ENCODE data around the gene SIM2. TPM values are rescaled to one million over a fixed set of nuclear protein-coding genes. Genes with fewer than 3 reads are reported as not detected.

SIM2 gene
- total and polyA plus RNA-seq, 2 of the 13 experiments (the other 11 are each of a cell fraction or from before 2014, with no cell fraction given): 0.36 to 0.53 TPM

- Histone ChIP-seq H4K20me1 (ENCODE audit: insufficient read depth, low read length) (no peaks in the 10 kb centered on the region), H3K36me3 (replicated peaks in 1 of 2; ENCODE audit: control insufficient read depth in 1 of 2, insufficient read depth in 2 of 2, low read length in 2 of 2) (no peaks in the 10 kb centered on the region), H3K4me2 (ENCODE audit: low read depth, low read length) (no peak overlapping the region), H3K79me2 (ENCODE audit: insufficient read depth, low read length) (no peaks in the 10 kb centered on the region), H3K27me3 (ENCODE audit: control insufficient read depth in 1 of 2, insufficient read depth in 2 of 2, low read length in 2 of 2) (no peaks in the 10 kb centered on the region), H3K9me3 (ENCODE audit: low read length) (no peaks in the 10 kb centered on the region), H2AFZ (ENCODE audit: low read length) (no peak overlapping the region), H3K4me1 (ENCODE audit: insufficient read depth, low read length) (no peaks in the 10 kb centered on the region), H3K4me3 (replicated peaks in 1 of 3; ENCODE audit: insufficient read depth in 1 of 3, low read depth in 2 of 3, low read length in 3 of 3) (no peak overlapping the region), H3K27ac (ENCODE audit: extremely low read length, insufficient read depth, low read length) (no peak overlapping the region), H3K9ac (ENCODE audit: insufficient read depth, low read depth, low read length) (no peak overlapping the region)
- no TSS peak for BruUV-seq (replicated peaks)
- FAIRE-seq (no peak), ATAC-seq (no peak), DNase-seq (ENCODE audit: low spot score) (no peak)
- intact Hi-C loops (cut with micrococcal nuclease; ENCODE audit: unreplicated experiment): no loop called here
- ChIA-PET POLR2A (no interaction called here), CTCF (ENCODE audit: low intra/inter-chr PET ratio, low total read pairs) (no interaction called here)
- 98% methylated on average over 12 of the region's 12 CpGs for WGBS (ENCODE audit: low lambda C conversion rate)
- TF ChIP-seq SSRP1 (CRISPR knock-in tag; IDR thresholded peaks at IDR 0.05) (no peak), KDM1A (CRISPR knock-in tag; IDR thresholded peaks at IDR 0.05) (no peak), SIN3B (IDR thresholded peaks at IDR 0.05; ENCODE audit: low read length) (no peak)
- in situ Hi-C loops (cut with HindIII; ENCODE audit: extremely low pct_ligation_motif_present, low pct_unique_long_range_greater_than_20kb): no loop called here
These were observed 86.0 kb downstream of the SIM2 start for GRCh38 chr21:36784947-36785346.

- 78% methylated on average over 2 of the region's 2 CpGs for WGBS (ENCODE audit: low lambda C conversion rate)
- ATAC-seq (no peak), FAIRE-seq (no peak), DNase-seq (ENCODE audit: low spot score) (no peak)
- BruUV-seq (replicated peaks): no TSS peak
- H3K4me3 ChIP-seq (replicated peaks in 1 of 3; ENCODE audit: insufficient read depth in 1 of 3, low read depth in 2 of 3, low read length in 3 of 3): no peak overlapping the region
- in situ Hi-C loops (cut with HindIII; ENCODE audit: extremely low pct_ligation_motif_present, low pct_unique_long_range_greater_than_20kb) (no loop called here), intact Hi-C loops (cut with micrococcal nuclease; ENCODE audit: unreplicated experiment) (no loop called here)
- H3K36me3 ChIP-seq (replicated peaks in 1 of 2; ENCODE audit: control insufficient read depth in 1 of 2, insufficient read depth in 2 of 2, low read length in 2 of 2): no peaks in the 10 kb centered on the region
- no peak overlapping the region for H3K4me2 ChIP-seq (ENCODE audit: low read depth, low read length)
- ChIA-PET POLR2A (no interaction called here), CTCF (ENCODE audit: low intra/inter-chr PET ratio, low total read pairs) (no interaction called here)
- H3K27ac ChIP-seq (ENCODE audit: extremely low read length, insufficient read depth, low read length): no peak overlapping the region
- H4K20me1 ChIP-seq (ENCODE audit: insufficient read depth, low read length): no peaks in the 10 kb centered on the region
- no peaks in the 10 kb centered on the region for H3K79me2 ChIP-seq (ENCODE audit: insufficient read depth, low read length)
- H3K9me3 ChIP-seq (ENCODE audit: low read length): no peaks in the 10 kb centered on the region
- H3K27me3 ChIP-seq (ENCODE audit: control insufficient read depth in 1 of 2, insufficient read depth in 2 of 2, low read length in 2 of 2): no peaks in the 10 kb centered on the region
- H3K9ac ChIP-seq (ENCODE audit: insufficient read depth, low read depth, low read length): no peak overlapping the region
- H3K4me1 ChIP-seq (ENCODE audit: insufficient read depth, low read length): no peaks in the 10 kb centered on the region
- H2AFZ ChIP-seq (ENCODE audit: low read length): no peak overlapping the region
- TF ChIP-seq ATF2 (CRISPR knock-in tag; IDR thresholded peaks at IDR 0.05) (no peak), STAT5B (CRISPR knock-in tag; IDR thresholded peaks at IDR 0.05) (no peak), ZNF577 (CRISPR knock-in tag; IDR thresholded peaks at IDR 0.05; ENCODE audit: borderline replicate concordance, low read depth) (no peak), ZNF563 (CRISPR knock-in tag; IDR thresholded peaks at IDR 0.05) (no peak), GABPB1 (CRISPR knock-in tag; IDR thresholded peaks at IDR 0.05) (no peak), HOXA3 (CRISPR knock-in tag; IDR thresholded peaks at IDR 0.05) (no peak), ZFP36L1 (CRISPR knock-in tag; IDR thresholded peaks at IDR 0.05) (no peak)
- TF ChIP-seq, protein P1, sequence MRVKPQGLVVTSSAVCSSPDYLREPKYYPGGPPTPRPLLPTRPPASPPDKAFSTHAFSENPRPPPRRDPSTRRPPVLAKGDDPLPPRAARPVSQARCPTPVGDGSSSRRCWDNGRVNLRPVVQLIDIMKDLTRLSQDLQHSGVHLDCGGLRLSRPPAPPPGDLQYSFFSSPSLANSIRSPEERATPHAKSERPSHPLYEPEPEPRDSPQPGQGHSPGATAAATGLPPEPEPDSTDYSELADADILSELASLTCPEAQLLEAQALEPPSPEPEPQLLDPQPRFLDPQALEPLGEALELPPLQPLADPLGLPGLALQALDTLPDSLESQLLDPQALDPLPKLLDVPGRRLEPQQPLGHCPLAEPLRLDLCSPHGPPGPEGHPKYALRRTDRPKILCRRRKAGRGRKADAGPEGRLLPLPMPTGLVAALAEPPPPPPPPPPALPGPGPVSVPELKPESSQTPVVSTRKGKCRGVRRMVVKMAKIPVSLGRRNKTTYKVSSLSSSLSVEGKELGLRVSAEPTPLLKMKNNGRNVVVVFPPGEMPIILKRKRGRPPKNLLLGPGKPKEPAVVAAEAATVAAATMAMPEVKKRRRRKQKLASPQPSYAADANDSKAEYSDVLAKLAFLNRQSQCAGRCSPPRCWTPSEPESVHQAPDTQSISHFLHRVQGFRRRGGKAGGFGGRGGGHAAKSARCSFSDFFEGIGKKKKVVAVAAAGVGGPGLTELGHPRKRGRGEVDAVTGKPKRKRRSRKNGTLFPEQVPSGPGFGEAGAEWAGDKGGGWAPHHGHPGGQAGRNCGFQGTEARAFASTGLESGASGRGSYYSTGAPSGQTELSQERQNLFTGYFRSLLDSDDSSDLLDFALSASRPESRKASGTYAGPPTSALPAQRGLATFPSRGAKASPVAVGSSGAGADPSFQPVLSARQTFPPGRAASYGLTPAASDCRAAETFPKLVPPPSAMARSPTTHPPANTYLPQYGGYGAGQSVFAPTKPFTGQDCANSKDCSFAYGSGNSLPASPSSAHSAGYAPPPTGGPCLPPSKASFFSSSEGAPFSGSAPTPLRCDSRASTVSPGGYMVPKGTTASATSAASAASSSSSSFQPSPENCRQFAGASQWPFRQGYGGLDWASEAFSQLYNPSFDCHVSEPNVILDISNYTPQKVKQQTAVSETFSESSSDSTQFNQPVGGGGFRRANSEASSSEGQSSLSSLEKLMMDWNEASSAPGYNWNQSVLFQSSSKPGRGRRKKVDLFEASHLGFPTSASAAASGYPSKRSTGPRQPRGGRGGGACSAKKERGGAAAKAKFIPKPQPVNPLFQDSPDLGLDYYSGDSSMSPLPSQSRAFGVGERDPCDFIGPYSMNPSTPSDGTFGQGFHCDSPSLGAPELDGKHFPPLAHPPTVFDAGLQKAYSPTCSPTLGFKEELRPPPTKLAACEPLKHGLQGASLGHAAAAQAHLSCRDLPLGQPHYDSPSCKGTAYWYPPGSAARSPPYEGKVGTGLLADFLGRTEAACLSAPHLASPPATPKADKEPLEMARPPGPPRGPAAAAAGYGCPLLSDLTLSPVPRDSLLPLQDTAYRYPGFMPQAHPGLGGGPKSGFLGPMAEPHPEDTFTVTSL (CRISPR knock-in tag; IDR thresholded peaks at IDR 0.05; ENCODE audit: borderline replicate concordance): no peak
- TF ChIP-seq, protein P2, sequence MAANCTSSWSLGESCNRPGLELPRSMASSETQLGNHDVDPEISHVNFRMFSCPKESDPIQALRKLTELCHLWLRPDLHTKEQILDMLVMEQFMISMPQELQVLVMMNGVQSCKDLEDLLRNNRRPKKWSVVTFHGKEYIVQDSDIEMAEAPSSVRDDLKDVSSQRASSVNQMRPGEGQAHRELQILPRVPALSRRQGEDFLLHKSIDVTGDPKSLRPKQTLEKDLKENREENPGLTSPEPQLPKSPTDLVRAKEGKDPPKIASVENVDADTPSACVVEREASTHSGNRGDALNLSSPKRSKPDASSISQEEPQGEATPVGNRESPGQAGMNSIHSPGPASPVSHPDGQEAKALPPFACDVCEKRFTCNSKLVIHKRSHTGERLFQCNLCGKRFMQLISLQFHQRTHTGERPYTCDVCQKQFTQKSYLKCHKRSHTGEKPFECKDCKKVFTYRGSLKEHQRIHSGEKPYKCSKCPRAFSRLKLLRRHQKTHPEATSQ (CRISPR knock-in tag; IDR thresholded peaks at IDR 0.05; ENCODE audit: borderline replicate concordance): no peak
These were observed 86.7 kb downstream of the SIM2 start for GRCh38 chr21:36785615-36786014.

All from HepG2 (cell line).